ENCODE data around the gene SOWAHB. TPM values are rescaled to one million over a fixed set of nuclear protein-coding genes. Genes with fewer than 3 reads are reported as not detected.
A peak's percentile ranks its signal among the peaks of the same experiment; 100 is the strongest.

The SOWAHB gene
- total and polyA plus RNA-seq, 8 donors: 0.53 to 4.2 (median 2.5) TPM

- Histone ChIP-seq H3K27me3 (no peaks in the 10 kb centered on the region), H3K27ac (no peak overlapping the region), H3K9me3 (no peaks in the 10 kb centered on the region), H3K4me3 (no peak overlapping the region), H3K4me1 (peaks cover 0 to 6% (median 0%) of the 10 kb centered on the region in 3 donors), H3K36me3 (no peaks in the 10 kb centered on the region)
- no peak for TF ChIP-seq CTCF (IDR thresholded peaks at IDR 0.05)
- peak in 3 of 4 donors; percentile 25 to 62 (median 31) for ATAC-seq
- intact Hi-C loops (cut with DNase I): no loop called here
- FAIRE-seq: no peak
- WGBS, 2 donors: 44 to 48% methylated on average over 7 of the region's 7 CpGs
- DNase-seq: no peak
Measured at GRCh38 chr4:76931576-76932276, 33.8 kb upstream of the SOWAHB start.

GRCh38 chr4:76931087-76931486 lies 33.1 kb upstream of the SOWAHB start:
- intact Hi-C loops (cut with DNase I): no loop called here
- peaks cover 0 to 6% (median 0%) of the 10 kb centered on the region in 3 donors for H3K4me1 ChIP-seq
- H3K27me3 ChIP-seq: no peaks in the 10 kb centered on the region
- FAIRE-seq (no peak), ATAC-seq (no peak), DNase-seq (no peak)
- no peaks in the 10 kb centered on the region for H3K36me3 ChIP-seq
- TF ChIP-seq CTCF (IDR thresholded peaks at IDR 0.05): no peak
- H3K27ac ChIP-seq: no peak overlapping the region
- H3K9me3 ChIP-seq: no peaks in the 10 kb centered on the region
- no peak overlapping the region for H3K4me3 ChIP-seq

GRCh38 chr4:76930685-76931084 lies 32.7 kb upstream of the SOWAHB start:
- Histone ChIP-seq H3K9me3 (no peaks in the 10 kb centered on the region), H3K4me1 (peaks cover 0 to 6% (median 0%) of the 10 kb centered on the region in 3 donors), H3K4me3 (no peak overlapping the region), H3K27ac (no peak overlapping the region), H3K27me3 (no peaks in the 10 kb centered on the region), H3K36me3 (no peaks in the 10 kb centered on the region)
- no peak for TF ChIP-seq CTCF (IDR thresholded peaks at IDR 0.05)
- FAIRE-seq (no peak), ATAC-seq (no peak), DNase-seq (no peak)
- intact Hi-C loops (cut with DNase I): no loop called here
- WGBS, 2 donors: 82 to 83% methylated on average over 2 of the region's 2 CpGs

- Histone ChIP-seq H3K27ac (no peak overlapping the region), H3K4me1 (peaks cover 0 to 3% (median 0%) of the 10 kb centered on the region in 3 donors), H3K4me3 (no peak overlapping the region), H3K36me3 (no peaks in the 10 kb centered on the region), H3K27me3 (no peaks in the 10 kb centered on the region), H3K9me3 (no peaks in the 10 kb centered on the region)
- TF ChIP-seq CTCF (IDR thresholded peaks at IDR 0.05): no peak
- 88 to 96% methylated on average over 6 of the region's 6 CpGs for WGBS, 2 donors
- FAIRE-seq: no peak
- no peak for ATAC-seq
- intact Hi-C loops (cut with DNase I): no loop called here
- DNase-seq: no peak
Measured at GRCh38 chr4:76926841-76927240, 28.9 kb upstream of the SOWAHB start.

- ATAC-seq (no peak), DNase-seq (no peak)
Measured at GRCh38 chr4:76923619-76924357, 25.8 kb upstream of the SOWAHB start.

More at GRCh38 chr4:76923619-76924357, 25.8 kb upstream of the SOWAHB start:
- no peak for TF ChIP-seq CTCF (IDR thresholded peaks at IDR 0.05)
- 86 to 96% methylated on average over 5 of the region's 5 CpGs for WGBS, 2 donors
- Histone ChIP-seq H3K9me3 (no peaks in the 10 kb centered on the region), H3K27me3 (no peaks in the 10 kb centered on the region), H3K27ac (no peak overlapping the region), H3K4me1 (no peaks in the 10 kb centered on the region), H3K4me3 (no peak overlapping the region), H3K36me3 (no peaks in the 10 kb centered on the region)
- FAIRE-seq: no peak
- intact Hi-C loops (cut with DNase I): no loop called here
